ENCODE measurements around the gene NUDCD3. TPM values are rescaled to one million over a fixed set of nuclear protein-coding genes. Genes with fewer than 3 reads are reported as not detected.

NUDCD3 gene
- total RNA-seq, 1 donor from 2014 or later = 124 TPM

DNA sequence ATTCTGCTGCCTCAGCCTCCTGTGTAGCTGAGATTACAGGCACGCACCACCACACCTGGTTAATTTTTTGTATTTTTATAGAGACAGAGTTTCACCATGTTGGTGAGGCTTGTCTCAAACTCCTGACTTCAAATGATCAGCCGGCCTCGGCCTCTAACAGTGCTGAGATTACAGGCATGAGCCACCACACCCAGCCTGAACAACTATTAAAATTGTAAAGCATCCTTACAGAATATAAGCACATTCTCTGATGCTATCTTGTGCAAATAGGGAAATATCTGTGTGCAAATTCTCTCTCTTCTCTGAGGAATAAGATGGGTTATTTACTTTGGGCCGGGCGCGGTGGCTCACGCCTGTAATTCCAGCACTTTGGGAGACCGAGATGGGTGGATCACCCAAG, 12.5 kb downstream of the NUDCD3 start:
- no peak for DNase-seq

DNA sequence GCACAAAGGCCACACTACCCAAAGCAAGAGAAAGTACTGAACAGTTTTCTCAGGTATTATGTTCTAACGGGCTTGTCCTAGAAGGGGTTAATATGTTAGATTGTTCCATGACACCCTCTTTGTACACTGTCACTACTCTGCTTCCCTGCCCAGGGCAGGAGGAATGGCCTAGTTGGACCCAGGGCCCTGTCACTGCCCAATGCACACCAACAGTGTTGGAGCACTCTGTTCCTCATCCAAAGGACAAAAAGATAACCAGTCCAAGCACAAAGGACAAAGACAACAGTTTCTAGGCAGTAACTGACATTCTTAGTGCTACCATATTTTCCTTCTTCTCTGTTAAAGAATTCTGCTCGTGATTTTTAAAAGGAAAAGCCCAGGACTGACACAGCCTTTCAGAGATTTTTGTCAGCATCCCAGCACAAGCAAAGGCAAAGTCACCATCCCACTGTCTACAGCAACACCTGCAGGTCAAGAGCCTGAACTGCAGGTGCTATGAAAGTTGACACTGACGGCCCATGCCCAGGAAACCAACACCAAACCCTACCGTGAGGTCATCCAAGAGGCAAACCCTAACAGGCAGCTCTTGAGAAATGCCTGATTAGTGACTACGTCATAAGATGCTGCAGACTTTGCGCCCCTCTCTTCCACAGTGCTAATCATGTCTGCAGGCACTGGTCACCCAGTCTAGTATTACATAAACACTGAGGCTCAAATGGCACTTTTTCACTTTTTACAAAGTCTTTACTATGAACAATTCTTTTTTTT, 13.2 kb downstream of the NUDCD3 start:
- DNase-seq = peak; percentile 35

DNA sequence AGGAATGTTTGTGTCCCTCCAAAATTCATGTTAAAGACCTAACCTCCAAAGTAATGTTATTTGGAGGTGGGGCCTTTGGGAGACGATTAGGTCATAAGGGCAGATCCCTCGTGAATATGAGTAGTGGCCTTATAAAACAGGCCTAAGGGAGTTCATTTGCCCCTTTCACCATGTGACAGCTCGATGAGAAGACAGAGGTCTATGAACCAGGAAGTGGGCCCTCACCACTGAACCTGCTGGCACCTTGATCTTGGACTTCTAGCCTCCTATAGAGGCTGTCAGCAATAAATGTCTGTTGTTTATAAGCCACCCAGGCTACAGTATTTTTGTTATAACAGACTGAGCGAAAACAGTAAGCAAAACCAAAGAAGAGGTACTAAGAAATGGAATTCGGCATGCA, 14.1 kb downstream of the NUDCD3 start:
- DNase-seq = no peak

DNA sequence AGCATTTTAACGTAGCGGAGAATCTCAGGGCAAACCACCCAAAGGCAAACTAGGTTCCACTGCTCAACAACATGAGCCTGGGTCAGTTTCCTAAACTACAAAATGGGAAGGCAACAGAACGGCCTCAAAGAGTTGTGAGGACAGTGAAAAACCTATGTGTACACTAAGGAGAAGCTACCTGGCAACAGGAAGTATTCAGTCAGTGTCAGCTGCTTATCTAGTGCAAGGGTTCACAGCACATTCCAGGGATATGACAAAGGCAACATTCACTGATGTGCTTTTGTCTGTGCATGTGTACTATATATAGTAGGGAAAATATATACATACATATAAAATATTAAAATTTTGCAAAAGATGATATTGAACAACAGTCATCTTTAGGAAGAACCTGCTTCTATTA, 17.2 kb downstream of the NUDCD3 start:
- DNase-seq = no peak

DNA sequence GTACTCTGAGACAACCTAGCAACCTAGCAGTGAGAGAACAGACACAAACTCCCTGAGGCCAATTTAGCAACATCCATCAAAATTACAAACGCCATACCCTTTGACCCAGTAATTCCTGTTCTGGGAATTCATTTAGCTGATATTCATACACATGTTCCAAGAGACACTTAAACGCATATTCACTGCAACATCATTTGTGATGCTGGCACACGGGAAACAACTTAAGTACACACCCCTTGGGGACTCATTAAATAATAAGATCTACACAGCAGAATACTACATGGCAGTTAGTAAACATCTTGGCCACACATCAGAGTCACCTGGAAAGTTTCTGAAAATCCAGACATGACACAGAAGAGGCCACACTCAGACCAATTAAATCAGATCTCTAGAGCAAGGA, 17.6 kb downstream of the NUDCD3 start:
- no peak for DNase-seq

DNA sequence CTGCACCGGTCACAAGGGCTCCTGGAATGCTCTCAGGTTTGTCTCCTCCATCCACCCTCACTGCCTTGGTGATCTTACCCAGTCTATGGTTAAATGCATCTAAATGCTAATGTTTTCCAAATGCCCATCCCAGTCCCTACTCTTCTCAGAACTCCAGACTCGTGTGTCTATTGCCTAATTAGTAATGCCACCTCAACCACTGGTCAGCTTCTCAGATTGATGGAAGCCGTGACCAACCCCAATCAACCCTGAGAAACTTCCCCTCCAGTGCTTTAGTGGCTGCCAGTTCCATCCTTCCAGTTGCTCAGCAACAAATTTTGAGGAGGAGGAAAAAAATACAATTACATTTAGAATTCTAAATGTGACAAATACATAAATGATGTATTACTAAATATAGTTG, 18.6 kb downstream of the NUDCD3 start:
- DNase-seq = no peak

DNA sequence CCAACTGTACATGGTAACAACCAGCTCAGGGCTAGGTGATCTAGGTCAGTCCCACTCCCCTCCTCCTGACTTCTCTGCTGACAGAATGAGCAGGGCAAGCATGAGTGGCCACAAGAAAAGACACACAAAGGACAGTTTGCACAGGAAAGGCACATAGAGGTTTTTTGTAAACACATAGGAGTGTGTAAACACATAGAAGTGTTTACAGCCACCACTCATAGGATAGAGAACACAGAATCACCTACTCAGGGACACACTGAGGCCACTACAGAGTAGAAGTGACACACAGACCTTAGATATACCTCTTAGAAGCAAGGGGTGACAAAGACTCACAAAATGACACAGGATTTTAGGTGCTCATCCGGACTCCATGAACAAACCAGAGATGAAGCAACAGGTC, 19.0 kb downstream of the NUDCD3 start:
- DNase-seq = no peak

DNA sequence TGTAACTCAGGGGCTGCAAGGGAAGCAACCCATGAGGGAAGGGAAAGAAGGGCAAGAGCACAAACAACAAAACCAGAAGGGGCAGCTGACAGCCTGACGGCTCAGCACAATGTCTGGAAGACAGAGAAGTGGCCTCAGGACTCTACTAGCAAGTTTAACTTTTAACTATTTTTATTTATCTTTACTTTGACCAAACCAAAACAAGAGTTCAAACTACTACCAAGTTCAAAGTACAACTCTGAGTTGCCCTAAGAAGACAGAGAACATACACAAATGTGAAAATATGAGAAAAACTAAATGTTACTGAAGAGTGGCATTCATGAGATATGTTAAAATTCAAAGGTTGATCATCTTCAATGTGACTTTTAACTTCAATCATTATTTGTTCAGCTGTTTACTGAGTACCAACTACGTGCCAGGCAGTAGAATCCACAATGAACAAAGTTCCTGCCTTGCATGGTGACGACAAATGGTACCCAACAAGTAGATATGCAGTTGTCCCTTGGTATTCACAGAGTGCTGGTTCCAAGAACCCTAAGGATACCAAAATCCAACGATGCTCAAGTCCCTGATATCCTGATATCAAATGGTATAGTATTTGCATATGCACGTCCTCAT, 19.7 kb downstream of the NUDCD3 start:
- DNase-seq = no peak

DNA sequence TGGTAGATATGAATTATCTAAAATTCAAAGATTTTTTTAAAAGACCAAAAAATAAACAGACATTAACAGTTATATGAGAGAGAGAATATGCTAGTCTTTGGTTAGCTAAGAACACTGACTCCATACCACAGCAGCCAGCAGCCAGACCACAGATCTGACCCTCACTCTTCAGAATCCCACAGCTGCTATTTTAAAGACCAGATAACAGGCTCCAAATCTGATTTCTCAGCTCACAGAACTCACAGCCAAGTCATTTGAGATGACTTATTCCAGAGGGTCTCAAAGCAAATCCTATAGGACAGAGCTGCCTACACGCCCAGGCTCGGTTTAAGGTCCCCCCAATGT, 20.4 kb downstream of the NUDCD3 start:
- no peak for DNase-seq

DNA sequence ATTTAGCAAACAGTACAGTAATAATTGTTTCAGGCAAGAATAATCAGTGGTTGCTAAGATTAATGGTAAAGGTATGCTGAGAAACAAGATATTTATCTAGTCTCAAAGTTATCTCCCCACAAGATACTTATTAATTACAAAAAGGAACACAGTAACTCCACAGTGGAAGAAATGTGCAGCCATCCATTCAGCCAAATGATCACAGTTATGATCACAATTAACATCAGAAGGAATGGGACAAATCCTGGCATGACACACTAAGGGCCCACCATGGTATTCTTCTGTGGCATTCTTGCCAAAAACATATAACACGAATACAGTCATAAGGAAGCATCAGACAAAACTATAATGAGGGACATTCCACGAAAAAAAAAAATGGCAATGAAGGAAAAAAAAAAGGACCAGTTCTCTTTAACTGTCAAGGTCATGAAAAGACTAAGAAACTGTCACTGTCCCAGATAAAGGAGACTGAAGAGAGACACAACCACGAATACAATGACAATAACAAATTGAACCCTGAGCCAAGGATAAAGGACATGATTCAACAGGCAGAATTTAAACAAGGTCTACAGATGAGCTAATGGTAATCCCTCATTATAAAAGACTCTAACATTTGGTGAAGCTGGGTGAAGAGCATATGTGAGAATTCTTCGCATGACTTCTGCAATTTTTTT, 20.9 kb downstream of the NUDCD3 start:
- no peak for DNase-seq

DNA sequence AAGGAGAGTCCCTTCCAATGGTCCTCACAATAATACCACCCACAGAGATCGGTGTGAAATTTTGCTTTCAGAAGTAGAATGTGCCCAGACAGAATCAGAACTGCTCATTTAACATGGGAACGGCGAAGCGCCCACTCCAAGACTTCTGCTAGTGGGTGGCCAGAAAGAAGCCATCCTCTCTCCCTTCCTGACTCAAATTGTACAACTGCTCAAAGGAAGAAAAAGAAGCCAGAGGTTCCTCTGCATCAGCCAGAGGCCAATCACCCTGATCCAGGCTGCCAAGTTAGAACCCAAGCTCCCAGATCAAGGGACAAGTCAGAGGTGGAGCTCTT, 23.3 kb downstream of the NUDCD3 start:
- DNase-seq = no peak

DNA sequence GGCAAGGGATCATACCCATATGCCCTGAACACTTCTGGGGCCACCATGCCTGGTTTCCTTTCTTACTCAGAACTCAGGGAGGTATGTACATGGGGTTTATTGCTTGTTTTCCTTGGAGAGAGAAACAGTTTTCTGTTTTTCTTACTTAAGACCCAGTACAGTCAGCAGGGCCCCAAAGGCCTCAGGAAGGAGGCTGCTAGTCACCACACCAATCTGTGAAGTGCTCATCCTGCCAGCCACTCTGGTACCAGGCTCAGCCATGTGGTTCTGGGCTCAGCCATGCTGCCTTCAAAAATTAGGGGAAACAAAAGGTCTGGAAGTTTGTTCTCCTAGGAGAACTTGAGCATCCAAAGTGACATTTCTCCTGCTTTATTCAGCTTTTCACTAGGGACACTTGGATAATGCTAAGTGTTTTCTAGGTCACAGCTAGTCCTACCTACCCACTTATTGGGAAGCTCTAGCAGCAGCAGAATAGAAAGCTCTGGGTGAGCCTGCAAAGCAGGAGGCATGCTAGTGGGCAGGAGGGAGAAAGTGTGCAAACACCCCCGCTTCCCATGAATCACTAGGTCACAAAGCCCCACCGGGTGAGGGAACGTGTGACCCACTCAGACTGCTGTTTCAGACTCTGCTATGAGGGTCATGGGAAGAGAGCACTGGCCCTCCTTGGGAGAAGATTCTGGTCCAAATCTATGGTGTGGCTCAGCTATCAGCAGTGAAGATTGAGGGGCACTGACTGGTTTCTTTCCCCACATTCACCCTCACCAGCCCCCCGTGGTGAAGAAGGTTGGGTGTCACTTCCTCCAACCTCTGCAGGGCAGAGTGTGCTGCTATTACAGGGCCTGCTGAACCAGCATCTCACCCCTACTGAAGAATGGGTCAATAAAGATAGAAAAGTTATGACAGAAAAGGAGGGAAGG, 23.9 kb downstream of the NUDCD3 start:
- DNase-seq = no peak

DNA sequence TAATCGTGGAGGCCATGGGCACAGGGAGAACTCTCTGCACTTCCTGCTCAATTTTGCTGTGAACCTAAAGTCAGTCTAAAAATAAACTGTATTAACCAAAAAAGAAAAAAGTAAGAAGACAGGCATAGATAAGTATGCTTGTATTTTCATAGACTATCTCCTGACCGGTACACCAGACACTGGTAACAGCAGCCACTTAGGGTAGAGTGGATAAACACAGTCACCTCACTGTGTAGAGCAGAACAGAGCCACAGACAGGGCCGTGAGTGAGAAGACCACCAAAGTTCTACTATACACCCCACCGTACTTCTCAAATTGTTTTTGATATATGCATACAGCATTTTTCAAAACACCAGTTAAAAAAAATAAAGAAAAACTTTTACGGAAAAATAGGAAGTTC, 25.0 kb downstream of the NUDCD3 start:
- no peak for DNase-seq

DNA sequence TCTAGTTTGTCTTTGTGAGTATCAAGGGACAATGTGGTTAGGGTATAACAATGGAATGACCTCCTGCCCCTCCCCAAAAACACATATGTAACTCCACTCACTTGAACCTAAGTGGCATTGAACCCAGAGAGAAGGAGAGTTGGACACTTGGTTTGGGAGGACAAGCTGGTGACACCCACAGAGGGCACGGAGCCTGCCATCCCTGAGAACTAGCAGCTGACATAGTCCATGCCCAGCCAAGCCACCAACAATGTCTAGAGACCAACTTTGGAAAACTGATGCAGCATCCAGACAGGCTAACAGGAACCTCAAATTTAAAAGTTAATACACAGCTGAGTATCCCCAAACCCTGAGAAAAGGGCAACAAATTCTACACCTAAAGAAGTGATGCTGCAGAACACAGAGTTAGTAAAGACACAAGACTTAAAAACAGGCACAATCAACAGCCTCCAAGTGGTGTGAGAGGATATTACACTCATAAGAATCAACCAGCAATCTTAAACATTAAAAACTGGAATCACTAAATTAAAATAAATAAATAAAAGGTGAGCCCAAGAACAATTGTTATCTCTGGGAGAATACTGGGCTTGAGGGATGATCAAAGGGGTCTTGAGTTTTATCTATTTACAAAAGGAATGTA, 27.2 kb downstream of the NUDCD3 start:
- DNase-seq = no peak

DNA sequence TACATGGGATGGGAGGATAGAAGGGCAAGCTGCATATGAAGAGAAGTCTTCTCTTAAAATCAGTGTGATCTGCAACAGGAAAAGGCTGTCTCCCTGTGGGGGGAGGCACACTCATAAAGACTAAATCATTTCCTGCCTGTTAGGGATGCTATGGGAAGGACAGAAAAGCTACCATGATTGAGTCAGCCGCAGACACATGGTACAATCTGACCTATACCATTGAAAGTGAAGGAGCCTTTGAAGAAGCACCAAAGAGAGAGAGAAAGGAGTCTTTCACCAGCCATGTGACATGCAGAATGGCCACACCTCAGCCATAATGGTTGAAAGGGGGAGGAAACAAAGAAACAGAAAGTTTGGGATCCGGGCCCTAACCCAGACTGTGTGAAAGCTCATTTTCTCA, 29.1 kb downstream of the NUDCD3 start:
- no peak for DNase-seq

DNA sequence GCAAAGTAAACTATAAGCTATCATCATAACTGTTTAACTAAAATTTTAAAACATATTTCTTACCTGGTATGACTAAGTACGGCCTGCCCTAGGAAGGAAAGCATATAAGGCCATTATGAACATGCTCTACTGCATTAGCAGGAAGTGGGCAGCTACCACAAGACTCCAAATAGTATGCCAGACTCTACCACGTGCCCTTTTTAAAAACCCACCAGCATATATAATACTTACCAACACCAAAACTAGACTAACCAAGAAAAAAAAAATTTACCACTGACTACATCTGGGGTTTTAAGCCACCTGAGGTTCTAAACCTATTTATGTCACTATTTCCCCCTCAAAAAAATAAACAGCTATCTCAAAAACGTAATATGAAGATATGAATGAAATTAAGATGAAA, 30.1 kb downstream of the NUDCD3 start:
- DNase-seq = no peak

DNA sequence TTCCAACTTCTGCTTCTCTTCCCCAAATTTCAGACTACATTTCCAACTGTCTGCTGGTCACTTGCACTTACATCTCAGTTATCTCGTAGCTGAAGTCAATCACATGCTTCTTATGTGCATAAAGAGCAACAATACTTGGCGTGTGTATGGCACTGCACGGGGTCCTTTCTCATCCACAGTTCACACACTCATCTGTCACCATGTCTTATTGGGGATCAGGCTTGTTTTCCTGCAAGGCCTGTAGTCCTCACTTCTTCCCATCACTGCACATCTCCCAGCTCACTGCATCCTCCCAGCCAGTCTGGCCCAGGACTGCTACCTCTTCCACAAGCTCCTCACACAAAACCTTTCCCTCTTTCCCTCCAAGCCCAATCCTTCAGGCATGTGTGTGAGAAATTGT, 35.3 kb downstream of the NUDCD3 start:
- DNase-seq = no peak

DNA sequence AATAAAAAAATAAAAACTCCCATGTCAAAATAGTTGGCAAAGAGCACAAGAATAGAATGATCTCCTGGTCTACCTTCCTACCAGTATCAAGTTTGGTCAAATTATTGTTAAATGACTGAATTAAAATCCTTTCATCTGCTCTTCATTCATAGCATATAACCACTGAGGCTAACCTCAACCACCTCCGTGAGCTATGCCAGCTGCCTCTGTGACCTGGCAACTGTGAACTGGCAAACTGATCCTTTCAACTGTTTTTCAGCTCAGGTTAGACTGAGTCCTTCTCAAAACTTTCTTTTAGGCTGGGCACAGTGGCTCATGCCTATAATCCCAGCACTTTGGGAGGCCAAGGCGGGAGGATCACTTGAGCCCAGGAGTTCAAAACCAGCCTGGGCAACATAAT, 36.1 kb downstream of the NUDCD3 start:
- no peak for DNase-seq

DNA sequence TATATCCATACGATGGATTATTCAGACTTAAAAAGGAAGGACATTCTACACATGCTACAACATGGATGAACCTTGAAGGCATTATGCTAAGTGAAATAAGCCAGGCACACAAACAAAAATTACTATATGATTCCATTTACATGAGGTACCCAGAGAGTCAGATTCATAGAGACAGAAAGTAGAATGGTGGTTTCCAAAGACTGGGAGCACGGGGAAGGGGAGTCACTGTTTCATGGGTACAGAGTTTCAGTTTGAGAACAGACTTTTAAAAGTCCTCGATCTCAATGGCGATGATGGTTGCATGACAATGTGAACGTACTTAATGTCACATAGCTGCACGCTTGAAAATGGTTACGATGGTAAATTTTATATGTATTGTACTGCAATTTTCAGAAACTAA, 39.3 kb downstream of the NUDCD3 start:
- no peak for DNase-seq

DNA sequence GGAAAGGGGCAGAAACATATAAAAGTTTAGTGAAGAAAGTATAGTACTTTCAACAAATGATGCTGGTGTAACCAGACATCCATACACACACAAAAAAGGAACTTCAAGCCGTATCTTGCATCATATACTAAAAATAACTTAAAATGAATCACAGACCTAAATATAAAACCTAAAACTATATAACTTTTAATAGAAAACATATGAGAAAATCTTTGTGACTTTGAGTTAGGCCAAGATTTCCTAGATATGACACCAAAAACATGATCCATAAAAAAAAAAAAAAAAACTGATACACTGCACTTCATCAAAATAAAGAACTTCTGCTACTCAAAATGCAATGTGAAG, 40.9 kb downstream of the NUDCD3 start:
- no peak for DNase-seq

DNA sequence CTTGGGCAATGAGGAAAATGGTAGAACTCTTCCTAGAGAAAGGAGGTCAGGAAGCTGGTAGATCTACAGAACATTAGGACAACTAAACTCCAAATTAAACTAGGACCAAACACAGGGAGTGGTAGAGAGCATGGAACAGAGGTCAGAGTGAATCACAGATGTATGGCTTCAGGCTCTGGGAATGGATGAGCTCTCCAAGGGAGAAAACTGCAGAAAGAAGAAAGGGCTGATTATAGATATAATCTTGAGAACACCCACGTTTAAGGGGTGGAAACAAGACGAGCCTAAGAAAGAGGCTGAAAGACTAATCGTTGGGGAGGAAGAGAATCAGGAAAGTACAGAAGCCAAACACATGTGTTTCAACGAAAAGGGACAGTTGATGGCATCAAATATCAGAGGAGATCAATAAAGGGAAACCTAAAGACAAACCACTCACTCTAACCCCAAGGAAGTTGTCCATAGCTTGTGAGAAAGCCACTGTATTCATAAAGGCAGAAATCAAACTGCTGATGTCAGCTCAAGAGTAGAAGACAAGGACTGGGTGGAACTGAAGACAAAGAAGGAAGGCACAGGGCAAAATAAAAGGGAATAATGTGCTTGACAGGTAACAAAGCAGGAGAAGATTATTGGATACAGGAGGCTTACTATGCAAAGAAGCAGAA, 41.4 kb downstream of the NUDCD3 start:
- DNase-seq = no peak

DNA sequence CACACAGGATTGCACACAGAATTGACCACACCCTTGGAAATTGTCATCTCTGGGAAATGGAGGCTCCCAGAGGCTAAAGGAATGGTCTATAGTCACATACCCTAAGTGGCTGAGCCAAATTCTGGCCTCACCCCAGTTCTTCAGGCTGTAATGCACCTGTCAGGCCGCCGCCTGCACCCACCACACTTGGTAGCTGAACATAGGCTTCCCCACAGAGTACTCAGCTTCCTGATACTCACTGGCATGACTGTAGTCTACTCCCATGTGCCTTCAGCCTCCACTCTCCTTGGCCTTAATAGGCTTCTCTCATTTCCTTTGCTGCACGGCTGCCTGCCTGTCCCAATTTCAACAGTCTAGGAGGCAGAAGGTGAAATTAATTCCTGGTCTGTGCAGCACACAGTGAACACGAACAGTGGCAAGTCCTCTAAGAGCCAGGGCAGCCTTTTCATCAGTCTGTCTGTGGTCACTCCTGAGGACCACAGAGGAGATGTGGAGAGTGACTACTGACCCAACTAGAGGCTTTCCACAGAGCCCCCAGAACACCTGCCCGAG, 42.5 kb downstream of the NUDCD3 start:
- DNase-seq = no peak

All from occipital lobe (tissue), 2 donors.